Fibroblast of upper back skin (primary cell): ENCODE measurements around the gene ZNF544.

Source experiments
- DNase-seq: peaks from one replicate; pipeline ENCODE4 v3.0.0-alpha.2; 2013

ZNF544 gene

DNA sequence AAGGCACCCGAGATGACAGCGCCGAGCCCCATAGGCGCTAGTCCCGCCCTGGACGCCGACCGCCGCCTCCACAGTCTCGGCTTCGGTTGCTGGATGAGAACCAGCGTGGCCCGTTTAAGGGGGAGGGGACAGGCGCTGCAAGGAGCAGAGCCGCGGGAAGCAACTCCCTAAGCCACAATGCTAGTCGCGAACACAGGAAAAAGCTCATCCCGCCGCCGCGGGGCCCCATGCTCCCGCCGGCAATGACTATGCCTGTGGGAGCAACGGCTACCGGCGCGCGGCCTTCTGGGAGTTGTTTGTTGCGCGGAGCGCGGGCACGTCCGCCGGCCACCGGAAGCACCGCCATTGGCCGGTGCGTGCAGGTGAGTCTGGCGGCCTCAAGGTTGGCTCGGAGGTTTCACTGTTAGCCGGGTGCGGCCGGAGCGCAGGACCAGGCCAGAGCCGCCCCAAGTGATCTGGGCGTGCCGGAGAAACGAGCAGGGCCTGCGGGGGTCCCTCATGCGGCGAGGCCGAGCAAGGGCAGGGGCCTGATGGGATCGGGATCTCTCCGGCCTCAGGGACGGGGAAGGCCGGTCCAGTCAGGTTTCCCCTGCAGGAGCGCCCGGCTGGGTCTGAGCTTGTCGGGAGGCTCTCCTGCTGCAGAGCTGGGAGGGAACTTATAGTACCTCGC lies at the start of gene ZNF544:
Gene ZNF544 (plus strand): TSS at position 330 of the 670 bp plus-strand sequence. CDS start 15,110 bp downstream, outside the sequence.
- peak; percentile 62 for DNase-seq

DNA sequence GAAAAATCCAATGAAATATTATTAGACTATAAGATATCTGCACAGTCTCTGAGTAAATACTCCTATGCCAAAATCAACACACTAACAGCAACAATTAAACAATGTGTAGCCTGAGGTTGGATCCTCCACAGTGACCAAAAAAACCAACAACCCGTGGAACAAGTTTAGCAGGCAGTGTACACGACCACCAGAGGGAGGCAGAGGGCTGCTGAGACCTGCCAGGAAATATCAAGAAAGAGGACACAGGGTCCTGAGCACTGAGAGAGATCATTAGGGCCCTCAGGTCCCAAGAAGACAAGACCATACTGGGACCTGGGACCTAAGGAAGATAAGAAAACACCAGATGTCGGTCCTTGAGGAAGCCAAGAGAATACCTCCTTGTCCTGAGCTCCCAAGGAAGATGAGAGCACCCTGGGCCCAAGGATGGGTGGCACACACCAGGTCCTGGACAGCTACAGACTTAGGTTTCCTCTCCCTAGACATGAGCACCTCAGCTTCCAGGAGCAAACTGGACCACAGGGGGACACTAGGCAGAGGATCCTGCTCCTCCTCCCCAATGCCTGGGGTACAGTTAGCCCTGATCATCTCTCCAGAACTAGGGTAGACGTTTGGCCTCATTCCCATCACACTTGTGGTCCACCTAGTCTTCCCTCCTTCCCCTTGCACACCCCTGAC lies 46.7 kb upstream of the ZNF544 start:
- DNase-seq = peak; percentile 6

DNA sequence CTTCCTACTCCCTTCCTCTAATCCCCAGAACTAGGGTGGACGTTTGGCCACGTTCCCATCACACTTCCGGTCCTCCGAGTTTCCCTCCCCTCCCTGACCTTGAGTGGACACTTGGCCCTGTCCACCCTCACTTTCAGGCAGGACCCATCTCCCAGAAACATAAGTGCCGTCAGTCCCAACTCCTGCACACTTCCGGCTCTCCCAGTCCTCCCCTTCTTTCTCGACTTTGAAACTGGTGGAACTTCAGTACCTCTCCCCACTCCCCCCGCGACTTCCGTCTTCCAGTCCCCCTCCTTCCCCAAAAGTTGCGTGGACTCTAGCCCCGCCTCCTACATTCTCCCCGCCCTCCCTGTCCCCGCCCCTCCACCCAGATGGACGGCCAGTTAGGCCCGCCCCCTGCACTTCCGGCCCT lies 46.1 kb upstream of the ZNF544 start:
- no peak for DNase-seq

DNA sequence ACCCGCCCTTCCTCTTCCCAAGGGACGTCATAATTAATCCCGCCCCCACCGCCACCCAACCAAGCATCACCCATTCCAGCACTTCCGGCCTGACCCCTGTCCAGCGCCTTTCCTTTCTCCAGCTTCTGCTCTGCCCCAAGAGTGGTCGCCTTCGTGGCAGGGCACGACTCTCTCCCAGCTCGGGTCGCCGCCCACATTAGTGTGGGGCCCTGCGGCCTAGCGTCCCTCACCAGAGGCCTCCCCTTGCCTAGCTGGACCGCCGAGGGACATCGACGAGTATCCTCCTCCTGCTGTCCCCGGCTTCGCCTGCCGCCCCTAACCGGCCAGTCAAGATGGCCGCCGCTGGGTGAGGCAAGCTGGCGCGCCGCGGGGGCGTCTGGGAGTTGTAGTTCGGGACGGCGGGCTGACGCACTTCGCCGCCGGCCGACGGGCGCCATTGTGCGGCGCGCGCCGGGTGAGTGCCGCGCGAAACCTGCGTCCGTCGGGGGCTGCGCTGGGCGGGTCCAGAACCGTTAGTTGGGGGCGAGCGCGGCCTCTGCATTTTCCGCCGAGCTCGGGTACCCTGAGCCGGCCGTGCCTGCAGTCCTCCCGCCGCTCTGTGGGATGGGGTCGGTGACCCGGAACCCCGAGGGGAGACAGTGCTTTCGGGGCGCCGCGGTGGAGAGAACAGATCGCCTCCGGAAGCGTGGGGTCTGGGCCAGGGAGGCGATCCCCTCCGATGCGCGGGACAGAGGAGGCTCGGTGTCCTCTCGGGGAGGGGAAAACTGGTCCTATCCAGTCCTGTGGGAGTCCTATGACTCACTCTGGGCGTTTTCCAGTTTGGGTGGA lies 45.5 kb upstream of the ZNF544 start, which contains the start of gene ZNF274:
Gene ZNF274 (plus strand): TSS at position 73 of the 828 bp plus-strand sequence. CDS start 905 bp downstream, outside the sequence.
- peak; percentile 89 for DNase-seq

DNA sequence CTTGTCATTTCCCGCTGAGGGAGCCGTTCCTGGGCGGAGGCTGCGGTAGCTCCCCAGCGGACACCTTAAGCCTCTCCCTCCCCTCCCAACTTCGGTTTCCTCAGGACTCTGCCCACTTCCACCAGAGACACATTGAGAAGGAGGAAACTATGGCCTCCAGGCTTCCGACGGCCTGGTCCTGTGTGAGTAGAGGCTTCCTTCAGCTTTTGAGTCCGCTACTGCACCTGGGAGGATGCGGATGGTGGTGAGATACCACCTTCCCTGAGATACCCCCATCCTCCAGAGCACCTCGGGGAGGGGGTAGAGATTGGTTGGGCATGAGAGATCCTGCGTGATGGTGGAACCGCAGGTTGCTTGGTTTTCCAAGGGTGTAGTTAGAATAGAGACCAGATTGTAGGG lies 44.9 kb upstream of the ZNF544 start:
- DNase-seq = no peak

DNA sequence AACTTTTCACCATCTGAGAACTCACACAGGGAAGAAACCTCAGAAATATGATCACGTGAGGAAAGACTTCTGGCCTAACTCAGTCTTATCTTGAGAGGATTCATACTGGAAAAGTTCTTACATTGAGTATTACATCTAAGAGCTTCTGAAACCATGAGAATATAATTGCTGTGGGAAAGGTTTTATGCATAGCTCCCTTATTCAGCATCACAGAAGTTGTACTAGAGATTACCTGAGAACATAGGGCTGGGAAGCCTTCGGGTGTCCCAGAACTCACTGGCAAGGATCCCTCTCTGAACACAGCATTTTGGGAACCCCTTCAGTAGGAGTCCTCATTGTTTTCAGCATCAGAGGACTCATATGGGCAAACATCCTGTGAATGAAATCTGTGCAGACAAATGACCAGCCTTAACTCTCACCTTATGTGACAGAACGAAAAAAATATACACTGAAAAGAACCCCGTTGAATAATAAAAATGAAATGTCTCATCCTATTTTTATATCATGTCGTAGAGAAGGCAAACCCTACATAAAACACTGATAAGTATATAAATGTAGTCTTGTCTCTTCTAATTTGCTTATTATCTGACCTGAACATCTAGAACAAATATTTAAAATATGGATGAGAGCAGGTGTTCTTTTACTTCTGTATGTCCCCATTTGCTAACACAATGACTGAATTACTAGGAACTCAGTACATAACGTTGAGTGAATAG lies 31.7 kb upstream of the ZNF544 start:
- peak; percentile 4 for DNase-seq

DNA sequence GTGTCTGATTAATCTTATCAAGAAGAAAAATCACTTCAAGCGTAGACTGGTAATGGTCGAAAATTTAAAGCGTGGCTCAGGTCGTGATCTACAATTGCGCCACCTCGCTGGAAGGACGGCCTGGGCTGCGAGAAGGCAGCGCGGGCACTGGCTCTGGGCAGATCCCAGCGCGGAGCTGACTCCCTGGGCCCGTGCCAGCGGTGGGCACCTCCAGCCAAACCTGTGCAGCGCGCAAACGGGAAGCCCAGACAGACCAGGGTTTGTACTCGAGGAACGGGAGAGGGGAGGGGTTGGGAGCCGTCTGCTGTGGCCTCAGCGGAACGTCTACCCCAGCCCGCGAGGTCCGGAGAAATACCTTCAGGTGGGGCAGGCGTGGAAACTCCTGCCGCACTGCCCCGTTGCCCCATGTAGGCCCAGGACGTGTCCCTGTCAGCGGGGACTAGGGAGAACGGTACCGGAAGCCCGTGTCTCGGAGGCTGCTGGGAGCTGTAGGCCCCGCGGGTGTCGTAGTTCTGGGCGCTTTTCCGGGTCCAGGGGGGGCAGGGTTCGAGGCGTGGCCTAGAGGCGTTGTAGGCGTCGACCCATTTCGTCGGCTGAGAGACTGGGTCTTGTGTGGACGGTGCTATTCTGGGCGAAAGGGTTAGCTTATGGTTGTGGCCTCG lies 24.8 kb upstream of the ZNF544 start:
- DNase-seq = no peak

DNA sequence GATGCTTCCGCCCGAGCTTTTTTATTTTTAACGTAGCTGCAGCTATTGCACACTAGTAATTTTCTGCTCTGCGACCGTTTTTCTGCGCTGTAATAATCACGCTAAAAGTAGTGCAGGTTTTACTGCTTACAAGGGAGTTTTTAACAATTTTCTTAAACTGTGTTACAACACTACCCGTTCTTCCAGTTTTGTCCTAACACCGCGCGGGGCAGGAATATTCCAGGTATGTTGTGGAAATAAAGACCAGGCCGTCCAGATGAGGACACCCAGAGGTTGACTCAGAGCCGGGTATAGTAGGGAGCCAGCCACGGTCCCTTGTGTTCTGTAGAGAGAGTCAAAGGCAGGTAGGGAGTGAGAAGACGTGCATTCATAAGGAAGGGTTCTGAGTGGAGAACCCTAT lies 24.1 kb upstream of the ZNF544 start:
- DNase-seq = no peak

DNA sequence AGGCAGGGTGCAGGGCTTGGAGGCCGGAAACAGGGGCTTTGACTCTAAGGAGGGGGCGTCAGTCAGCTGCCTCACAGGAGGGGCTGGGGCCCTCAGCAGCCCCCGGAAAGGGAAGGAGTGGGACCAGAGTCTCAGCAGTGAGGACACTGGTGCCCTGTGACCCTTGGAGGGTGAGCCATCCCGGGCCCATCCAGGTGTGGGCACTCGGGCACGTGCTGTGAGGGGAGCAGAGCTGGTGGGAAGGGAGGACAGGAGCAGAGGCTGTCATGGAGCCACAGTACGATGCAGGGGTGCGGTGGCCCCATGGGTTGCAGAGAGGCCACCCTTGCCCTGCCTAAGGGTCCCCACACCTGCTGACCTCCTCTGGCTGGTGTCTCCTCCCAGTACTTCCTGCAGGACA lies 19.1 kb upstream of the ZNF544 start:
- DNase-seq = no peak

DNA sequence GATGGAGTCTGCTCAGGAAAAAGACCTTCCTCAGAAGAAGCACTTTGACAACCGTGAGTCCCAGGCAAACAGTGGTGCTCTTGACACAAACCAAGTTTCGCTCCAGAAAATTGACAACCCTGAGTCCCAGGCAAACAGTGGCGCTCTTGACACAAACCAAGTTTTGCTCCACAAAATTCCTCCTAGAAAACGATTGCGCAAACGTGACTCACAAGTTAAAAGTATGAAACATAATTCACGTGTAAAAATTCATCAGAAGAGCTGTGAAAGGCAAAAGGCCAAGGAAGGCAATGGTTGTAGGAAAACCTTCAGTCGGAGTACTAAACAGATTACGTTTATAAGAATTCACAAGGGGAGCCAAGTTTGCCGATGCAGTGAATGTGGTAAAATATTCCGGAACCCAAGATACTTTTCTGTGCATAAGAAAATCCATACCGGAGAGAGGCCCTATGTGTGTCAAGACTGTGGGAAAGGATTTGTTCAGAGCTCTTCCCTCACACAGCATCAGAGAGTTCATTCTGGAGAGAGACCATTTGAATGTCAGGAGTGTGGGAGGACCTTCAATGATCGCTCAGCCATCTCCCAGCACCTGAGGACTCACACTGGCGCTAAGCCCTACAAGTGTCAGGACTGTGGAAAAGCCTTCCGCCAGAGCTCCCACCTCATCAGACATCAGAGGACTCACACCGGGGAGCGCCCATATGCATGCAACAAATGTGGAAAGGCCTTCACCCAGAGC lies 16.2 kb upstream of the ZNF544 start:
- DNase-seq = no peak

DNA sequence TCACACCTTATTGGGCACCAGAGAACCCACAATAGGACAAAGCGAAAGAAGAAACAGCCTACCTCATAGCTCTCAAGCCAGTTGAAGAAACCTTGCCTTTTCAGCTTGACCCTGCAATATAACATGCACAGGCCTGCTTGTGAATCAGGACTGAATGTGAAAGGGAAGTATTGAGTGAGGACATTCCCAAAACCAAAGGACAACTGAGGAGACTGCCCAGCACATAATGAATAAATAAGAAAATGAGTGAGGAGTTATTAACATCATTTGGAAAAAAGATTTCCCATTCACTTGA lies 15.7 kb upstream of the ZNF544 start:
- no peak for DNase-seq

DNA sequence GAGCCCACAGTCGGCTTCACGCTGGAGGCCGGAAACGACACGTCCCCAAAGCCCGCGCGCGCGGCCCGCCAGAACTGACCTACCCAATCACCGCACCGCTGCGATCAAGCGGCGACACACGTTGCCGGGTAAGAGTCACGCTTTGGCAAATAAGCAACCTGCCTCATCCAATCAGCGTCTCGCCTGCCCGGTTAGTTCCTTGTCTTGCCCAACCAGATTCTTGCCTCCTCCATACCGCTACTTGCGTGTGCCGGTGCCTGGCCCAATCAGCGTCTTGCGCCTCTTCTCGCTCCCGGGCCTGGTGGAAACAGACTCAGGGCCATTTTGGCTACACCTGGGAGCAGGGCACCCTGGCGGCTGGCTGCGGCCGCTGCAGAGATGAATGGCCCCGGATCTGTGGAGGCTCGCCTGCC lies 11.6 kb upstream of the ZNF544 start:
- no peak for DNase-seq

DNA sequence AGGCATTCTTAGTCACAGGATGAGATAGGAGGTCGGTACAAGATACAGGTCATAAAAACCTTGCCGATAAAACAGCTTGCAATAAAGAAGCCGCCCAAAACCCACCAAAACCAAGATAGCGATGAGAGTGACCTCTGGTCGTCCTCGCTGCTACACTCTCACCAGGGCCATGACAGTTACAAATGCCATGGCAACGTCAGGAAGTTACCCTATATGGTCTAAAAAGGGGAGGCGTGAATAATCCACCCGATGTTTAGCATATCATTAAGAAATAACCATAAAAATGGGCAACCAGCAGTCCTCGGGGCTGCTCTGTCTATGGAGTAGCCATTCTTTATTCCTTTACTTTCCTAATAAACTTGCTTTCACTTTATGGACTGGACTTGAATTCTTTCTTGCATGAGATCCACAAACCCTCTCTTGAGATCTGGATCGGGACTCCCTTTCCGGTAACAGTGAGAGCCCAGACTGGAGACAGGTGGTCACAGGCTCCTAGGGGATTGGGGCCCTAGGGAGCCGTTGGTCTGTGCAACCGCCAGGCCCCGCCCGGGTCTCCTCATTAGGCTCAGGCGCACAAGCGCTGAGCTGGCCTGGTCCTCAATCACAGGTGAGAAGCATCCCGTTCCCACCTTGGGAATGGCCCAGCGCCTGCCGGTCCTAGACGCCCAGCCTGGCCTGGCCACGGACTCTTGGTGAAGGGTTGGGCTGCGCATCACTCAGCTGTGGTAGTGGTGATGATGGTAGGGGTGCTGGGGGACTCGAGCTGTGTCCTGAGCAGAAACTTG lies 10.9 kb upstream of the ZNF544 start:
- no peak for DNase-seq

DNA sequence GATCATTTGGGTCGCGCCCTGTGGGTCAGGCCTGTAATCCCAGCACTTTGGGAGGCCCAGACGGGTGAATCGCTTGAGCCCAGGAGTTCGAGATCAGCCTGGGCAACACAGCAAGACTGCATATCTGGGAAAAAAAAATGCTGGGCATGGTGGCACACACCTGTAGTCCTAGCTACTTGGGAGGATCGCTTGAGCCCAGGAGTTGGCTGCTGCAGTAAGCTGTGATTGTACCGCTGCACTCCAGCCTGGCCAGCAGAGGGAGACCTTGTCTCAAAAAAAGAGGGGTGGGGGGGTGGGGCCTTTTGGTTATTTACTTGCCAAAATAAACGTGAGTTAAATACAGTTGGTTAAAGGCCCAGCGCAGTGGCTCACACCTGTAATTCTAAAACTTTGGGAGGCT lies 9.8 kb upstream of the ZNF544 start:
- DNase-seq = no peak

DNA sequence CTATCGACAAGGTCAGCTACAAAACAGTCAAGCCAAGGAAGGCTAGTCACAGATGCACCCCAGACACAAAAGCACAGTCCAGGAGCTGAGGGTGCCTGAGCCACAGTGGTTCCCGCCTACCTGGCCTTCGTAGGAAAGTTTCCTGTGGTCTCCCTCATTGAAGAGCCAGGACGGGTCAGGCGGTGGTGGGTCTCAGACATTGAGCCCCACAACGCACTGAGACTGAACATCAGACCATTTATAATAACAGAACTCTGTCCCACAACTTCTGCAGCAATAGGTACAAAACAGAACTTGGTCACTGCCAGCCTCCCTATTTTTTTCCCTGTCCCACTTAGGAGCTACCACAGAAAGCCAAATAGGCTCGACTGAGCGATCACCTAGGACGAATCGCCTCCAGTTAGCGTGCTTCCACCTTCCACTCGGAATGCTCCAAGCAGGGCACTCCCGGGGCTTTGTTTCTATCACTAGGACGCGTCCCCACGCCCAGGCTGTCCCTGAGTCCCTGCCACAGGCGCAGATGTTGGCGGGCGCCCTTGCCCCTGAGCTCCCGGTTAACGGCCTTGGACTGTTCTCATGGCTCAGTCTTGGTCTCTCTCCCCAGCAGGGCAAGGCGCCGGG lies 640 bp upstream of the ZNF544 start:
- peak; percentile 2 for DNase-seq

DNA sequence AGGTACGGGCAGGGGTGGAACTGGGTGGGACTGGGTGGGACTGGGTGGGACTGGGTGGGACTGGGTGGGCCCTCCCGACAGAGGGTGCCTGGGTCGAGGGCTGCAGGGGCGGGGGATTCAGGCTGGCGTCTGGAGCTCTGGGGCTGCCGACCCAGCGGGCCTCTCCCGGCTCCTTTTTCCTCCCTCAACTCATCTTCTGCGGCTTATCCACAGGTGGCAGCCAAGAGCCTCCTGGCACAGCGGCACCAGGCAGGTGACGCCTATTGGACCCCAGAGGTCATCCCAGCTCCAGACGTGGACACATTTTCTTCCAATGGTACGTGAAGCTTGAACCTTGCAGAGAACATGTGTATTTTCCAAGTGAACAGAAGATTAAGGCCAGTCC lies 533 bp downstream of the ZNF544 start:
- DNase-seq = peak; percentile 12

DNA sequence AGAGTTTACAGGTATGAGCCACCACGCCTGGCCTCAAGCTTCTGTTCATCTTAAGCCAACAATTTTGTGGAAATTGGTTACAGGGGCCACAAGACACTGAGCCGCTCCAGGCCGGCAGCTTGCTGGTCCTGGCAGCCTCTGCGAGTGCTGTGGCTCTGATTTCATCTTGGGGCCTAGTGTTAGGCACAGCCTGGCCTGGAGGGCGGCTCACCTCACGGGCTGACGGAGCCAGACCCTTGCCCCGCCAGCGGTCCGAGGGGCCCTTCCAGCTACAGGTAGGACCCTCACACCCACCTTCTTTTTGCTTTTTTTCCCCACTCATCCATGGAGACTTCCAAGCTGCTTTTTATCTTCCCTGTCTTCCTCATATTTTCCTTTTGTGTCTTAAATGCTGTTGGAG lies 8.6 kb downstream of the ZNF544 start:
- DNase-seq = no peak

DNA sequence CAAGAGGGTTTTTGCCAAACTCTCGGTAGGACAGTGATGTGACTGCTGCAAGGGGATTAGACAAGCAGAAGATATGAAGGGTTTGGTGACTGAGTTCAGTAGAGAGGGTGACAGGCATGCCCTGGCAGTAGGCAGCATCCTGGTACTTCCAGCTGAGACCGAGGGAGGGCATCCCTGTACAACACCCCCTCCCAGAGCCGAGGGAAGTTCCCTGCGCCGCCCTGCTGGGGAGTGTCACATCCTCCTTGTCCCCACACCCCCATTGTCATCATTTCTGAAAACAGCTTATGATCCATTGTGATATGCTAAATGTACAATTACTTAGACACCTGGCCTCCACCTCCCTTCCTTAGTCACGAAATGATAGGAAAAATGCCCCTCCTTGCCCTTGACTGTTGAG lies 14.6 kb downstream of the ZNF544 start:
- DNase-seq = no peak

DNA sequence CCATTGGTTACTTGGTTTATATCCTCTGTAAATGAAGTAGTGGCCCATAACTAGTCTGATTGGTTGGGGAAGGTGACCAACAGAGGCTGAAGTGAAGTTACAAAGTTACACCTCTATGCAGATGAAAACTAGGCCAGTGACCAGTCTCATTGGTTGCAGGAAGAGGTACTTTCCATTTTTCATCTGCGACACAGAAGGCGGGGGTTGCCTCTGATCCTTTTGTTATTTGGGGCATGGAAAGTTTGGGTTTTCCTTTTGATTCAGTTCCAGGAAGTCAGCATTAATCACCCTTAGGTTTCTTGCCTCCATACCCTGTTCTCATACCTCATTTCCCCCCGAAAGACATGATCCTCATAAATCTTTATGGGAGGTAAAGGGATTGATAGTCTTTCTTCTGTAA lies 20.2 kb downstream of the ZNF544 start:
- DNase-seq = no peak

DNA sequence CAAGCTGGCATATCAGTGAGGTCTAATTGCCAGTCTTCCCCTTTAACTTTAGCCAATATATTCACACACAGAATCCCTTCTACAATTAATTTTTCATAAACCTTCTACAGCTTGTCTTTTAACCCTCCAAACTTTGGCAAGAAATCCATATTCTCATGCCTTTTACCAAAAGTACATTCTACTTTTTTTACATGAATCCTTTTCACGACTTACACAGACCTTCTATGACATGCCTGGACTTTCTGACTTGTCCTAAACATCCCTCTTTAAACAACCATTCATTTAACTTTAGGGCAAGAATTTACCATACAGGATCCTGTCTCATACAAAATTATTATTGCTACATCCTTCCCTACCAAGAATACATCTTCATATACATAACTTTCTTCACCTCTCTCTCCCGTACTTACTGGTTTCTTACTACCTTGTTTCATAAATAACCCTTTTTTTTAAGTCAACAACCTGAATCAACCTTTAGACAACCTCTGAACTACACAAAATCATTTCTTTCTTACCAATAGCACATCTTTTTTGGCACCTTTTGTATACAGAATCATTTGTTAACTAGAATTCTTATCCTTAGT lies 23.5 kb downstream of the ZNF544 start:
- DNase-seq = no peak
